ENCODE results near the gene MSH5.

MSH5 gene

DNA sequence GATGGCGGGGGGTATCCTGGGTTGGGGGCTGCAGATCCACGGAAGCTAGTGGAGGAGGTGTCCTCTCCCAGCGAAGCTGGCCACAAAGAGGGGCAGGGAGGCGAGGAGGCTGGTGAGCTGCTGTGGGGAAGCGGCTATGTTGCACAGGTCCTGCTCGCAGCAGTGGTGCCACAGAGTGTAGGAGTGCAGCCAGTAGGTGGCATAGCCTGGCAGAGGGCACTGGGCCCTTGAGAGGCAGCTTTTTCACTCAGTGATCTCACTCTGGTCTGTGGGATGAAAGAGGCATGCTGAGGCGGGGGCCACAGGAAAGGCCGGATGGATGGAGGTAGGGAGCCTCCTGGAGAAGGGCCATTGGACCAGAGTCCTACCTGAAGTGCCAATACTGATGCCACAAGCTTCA, 27.5 kb upstream of the MSH5 start:
- no peak for DNase-seq (ENCODE audit: low read depth in 1 of 2, low spot score in 1 of 2)

DNA sequence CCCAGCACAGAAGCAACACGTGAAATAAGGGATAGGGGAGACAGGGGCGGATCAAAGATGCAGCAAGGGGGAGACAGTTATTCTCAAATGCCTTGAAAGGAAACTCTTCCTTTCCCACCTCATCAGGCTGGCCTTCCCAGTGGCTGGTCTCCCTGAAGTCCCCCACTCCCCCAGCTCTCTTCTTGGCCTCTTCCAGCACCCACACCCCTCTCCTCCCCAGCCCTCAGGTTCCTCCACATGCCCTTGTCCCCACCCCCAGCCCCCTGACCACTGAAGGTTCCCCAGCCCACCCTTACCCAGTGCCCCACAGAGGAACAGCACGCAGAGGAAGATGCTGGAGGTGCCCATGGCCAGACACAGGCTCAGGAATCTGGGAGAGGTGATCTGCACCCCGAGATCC, 26.3 kb upstream of the MSH5 start:
- DNase-seq (ENCODE audit: low read depth in 1 of 2, low spot score in 1 of 2): no peak

DNA sequence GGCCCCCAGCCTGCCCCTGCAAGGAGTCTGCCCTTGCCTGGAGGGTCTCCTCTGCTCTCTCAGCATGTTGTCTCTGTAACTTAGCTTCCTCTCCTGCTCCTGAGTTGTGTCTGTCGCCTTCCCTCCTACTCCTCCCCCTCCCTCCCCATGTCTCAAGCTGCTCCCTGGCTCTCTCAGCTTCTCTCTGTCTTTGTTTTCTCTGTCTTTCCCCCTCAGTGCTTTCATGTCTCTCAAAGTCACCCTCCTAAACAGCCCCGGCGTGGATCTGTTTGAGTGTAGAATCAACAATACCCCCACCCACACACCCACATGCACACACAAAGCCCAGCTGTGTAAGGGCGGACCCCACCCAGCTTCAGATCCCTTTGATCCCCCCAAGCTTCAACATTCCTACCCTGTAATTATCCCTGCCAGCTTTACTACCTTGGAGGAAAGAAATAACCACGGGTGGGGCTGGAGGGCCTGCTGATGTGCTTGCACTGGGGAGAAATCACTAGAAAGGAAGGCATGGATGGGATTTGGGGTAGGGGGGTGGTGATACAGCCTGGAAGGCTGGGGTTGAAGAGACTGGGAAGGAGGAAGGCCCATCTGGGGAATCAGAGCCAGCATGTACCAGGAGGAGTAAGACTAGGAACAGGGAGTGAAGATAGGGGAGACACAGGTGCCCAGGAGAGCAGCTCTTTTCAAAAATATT, 25.7 kb upstream of the MSH5 start:
- no peak for DNase-seq (ENCODE audit: low read depth in 1 of 2, low spot score in 1 of 2)

DNA sequence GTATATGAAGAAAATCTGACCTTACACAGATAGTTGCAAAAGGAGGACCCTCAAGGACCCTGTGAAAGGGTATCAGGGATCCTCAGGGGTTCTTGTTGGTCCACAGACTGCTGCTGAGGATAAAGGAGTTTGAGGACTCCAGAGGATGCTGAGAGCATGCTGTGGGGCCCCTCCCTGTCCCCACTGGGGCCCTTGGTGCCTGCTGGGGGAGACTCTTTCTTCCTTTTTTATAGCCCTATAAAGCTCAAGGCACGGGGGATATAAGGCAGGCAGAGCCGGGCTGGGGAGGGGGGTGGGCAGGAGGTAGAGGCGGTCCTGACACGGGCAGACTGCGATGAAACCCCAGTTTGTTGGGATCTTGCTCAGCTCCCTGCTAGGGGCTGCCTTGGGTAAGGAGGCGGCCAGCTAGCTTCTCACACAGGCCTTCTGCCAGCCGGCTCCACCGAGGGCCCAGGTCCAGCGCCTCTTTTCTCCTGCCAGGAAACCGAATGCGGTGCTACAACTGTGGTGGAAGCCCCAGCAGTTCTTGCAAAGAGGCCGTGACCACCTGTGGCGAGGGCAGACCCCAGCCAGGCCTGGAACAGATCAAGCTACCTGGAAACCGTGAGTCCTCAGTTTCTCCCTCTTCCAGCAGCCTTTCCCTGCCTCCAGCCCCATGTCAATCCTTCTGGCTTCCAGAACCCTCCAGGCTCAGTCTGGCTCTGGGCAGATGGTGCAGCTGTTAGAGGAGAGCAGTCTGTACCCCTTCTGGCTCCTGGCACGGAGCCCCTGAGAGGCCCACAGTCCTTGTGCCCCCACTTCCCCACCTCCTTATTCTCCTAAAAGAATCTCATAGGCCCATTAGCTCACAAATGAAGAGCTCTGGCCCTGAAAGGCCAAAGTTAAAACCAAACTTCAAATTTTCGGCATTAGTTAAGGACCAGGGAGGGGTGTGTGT, 24.5 kb upstream of the MSH5 start, which contains the start of gene LY6G6D:
TSS of gene LY6G6D (plus strand) at position 327 of the 937 bp plus-strand sequence. CDS start at position 335, 8 bp downstream.
- no peak for DNase-seq (ENCODE audit: low read depth in 1 of 2, low spot score in 1 of 2)

DNA sequence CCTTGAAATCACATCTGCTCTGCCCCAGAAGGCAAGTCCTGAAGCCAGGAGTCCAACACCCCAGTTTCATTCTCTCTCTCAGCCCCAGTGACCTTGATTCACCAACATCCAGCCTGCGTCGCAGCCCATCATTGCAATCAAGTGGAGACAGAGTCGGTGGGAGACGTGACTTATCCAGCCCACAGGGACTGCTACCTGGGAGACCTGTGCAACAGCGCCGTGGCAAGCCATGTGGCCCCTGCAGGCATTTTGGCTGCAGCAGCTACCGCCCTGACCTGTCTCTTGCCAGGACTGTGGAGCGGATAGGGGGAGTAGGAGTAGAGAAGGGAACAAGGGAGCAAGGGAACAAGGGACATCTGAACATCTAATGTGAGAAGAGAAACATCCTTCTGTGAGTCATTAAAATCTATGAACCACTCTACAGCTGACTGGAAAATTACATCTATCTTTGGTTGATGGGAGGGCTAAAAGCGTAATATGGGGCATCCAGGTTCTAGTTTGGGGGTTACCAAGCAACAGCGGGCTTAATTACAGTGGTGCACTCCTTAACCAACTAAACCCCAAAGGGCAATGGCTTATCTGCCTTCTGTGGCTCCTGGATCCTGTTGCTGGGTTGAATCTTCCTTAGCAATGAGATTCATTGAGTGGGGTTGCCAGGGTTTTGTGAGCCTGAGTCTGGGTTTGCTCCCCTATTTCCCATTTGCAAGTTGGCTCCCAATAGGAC, 22.1 kb upstream of the MSH5 start:
- DNase-seq (ENCODE audit: low read depth in 1 of 2, low spot score in 1 of 2): no peak

DNA sequence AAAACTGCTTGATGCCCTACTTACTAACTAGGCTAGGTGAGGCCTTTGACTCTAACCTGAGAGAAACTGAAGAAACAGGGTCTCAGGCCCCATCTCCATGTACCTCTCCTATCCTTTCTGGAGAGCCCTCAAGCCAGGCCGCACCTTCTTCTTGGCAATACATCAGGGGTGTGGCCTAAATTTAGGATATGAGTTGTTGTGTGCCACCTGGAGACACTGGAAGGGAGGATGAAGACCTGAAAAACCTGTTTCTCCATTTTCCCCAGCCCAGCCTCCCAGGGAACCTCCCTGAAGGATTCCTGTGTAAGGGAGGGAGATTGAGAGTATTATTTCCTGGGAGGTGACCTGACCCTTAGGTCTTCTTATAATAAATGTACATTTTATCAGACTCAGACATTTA, 21.5 kb upstream of the MSH5 start:
- DNase-seq (ENCODE audit: low read depth in 1 of 2, low spot score in 1 of 2): no peak

DNA sequence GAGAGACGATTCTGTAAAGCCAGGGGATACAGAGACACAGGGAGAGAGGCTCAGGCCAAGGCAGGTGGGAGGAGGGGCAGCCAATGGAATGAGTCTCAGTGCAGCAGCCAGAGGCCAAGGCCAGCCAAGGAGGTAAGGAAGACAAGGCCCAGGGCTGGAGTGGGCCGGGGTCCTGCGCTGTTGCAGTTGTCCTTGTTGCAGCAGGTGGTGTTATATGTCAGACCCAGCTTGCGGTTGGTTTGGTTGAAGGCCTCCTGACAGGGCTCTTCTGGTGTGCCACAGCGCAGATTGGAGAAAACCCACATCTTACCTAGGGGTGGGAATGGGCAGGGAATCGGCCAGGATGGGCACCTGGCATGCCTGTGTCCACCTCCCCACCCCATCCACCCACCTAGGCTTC, 20.8 kb upstream of the MSH5 start:
- DNase-seq (ENCODE audit: low read depth in 1 of 2, low spot score in 1 of 2): no peak

DNA sequence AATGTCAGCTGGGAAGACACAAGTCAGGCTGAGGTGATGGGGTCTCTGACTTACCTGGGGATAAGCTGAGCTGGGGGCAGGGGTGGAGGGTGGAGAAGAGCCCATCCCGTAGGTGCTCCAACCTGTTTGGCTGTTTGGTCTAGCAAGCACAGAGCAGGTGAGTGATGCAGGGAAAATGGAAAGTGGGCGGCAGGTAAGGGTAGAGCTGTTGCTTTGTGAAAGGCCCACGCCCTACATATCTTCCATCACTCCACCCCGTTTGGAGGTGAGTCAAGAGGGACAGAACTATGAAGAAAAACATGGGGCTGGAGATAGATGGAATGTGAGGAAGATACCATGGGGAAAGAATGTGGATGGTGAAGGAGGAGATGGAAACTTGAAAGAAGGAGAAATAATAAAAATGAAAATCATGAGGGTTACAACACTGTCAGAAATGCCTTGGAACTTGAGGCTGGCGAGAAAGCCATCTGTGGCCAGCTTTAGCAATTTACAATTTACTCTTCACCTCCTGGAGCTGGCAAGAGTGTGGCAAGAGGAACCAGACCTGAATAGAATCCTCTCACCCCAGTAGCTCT, 19.5 kb upstream of the MSH5 start:
- no peak for DNase-seq (ENCODE audit: low read depth in 1 of 2, low spot score in 1 of 2)

DNA sequence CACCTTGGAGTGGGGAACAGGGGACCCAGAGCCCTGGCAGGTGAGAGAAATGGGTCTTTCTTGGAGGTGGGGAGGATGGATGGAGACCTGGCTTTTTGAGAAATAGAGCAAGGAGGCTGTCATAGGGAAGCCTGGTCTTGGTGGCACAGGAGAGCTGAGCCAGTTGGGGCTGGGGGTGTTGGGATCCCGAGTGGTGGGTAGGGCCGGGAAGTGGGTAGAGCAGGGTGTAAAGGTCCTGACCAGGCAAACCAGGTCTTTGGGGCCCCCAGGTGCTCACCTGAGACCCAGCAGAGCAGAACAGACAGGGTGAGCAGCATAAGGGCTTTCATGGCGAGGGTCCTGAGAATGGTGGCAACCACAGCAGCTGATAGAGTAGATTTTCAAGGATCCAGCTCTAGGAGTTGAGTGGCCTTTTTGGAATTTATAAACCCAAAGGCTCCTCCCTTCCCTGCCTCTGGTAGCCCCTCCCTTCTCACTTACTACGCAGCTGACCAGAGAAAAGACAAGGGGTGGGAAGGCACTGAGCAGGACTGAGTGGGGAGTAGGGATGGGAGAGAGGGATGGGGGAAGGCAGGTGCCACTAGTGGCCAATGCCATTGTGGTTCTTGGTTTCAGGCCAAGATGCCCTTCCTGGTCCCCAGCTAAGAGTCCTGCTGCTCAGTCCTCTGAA, 18.3 kb upstream of the MSH5 start, which contains the start of gene LY6G6C:
TSS of gene LY6G6C (minus strand) at position 396 of the 670 bp plus-strand sequence. CDS start at position 329, 67 bp downstream.
- DNase-seq (ENCODE audit: low read depth in 1 of 2, low spot score in 1 of 2): no peak

DNA sequence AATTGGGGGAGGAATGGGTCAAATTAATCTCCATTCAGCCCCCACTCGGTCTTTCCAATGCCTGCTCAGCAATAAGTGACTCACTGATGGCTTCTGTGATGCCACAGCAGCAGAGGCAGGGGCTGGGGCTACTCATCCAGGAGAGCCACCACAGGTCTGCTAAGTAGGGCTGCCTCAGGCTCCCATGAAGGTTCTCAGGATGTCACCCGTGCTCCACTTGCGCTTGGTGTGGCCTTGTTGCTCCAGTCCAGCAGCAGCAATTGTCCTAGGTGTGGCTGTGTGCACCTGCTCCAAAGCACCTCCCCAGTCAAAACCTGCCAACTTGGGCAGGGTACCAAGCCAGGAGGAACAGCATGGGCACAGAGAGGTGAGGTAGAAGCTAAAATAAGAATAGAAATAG, 17.6 kb upstream of the MSH5 start:
- DNase-seq (ENCODE audit: low read depth in 1 of 2, low spot score in 1 of 2): no peak

DNA sequence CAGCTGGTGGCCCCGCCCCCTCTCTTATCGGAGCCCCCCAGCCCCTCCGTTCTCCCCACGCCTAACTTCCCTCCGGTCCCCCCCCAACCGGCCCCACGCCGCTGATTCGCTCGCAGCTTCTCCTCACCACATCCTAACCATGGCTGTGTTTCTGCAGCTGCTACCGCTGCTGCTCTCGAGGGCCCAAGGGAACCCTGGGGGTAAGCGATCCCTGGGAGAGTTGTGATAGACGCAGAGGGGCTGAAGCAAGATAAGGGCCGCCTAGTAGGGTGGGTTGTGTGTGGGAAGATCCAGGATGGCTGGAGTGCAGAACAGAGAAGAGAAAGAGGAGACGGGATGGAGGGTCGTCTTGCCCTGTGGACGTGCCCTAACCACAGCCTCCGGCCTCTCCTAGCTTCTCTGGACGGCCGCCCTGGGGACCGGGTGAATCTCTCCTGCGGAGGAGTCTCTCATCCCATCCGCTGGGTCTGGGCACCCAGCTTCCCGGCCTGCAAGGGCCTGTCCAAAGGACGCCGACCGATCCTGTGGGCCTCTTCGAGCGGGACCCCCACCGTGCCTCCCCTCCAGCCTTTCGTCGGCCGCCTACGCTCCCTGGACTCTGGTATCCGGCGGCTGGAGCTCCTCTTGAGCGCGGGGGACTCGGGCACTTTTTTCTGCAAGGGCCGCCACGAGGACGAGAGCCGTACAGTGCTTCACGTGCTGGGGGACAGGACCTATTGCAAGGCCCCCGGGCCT, 16.4 kb upstream of the MSH5 start, which contains the start of gene MPIG6B:
TSS of gene MPIG6B (plus strand) at position 129 of the 735 bp plus-strand sequence. CDS start at position 140, 11 bp downstream.
- no peak for DNase-seq (ENCODE audit: low read depth in 1 of 2, low spot score in 1 of 2)

DNA sequence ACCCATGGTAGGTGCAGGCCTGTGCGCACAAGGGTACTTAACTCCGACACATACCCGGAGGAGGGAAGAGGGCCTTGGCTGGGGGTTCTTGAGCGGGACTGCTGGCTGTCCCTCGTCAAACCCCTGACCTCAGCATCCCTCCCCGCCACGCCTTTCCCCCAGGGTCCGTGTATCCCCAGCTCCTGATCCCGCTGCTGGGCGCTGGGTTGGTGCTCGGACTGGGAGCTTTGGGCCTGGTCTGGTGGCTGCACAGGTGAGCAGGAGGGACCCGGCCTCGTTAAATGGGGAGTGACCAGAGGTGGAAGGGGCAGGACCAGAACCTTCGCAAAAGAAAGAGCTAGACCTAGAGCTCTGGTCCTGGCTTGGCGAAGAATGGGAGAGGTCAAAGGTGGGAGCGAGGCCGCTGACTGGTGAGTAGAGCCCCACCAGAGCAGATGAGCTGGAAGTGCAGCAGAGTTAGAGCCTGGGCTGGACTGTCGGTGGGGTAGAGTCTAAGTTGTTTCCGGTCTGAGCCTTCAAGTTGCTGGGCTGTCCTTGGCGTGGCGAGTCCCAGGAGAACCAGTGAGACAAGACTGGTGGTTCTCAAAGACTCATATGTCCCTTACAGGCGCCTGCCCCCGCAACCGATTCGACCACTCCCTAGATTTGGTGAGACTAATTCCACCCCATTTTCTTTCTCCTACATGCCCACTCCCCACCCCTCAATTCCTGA, 15.7 kb upstream of the MSH5 start:
- DNase-seq (ENCODE audit: low read depth in 1 of 2, low spot score in 1 of 2): no peak

DNA sequence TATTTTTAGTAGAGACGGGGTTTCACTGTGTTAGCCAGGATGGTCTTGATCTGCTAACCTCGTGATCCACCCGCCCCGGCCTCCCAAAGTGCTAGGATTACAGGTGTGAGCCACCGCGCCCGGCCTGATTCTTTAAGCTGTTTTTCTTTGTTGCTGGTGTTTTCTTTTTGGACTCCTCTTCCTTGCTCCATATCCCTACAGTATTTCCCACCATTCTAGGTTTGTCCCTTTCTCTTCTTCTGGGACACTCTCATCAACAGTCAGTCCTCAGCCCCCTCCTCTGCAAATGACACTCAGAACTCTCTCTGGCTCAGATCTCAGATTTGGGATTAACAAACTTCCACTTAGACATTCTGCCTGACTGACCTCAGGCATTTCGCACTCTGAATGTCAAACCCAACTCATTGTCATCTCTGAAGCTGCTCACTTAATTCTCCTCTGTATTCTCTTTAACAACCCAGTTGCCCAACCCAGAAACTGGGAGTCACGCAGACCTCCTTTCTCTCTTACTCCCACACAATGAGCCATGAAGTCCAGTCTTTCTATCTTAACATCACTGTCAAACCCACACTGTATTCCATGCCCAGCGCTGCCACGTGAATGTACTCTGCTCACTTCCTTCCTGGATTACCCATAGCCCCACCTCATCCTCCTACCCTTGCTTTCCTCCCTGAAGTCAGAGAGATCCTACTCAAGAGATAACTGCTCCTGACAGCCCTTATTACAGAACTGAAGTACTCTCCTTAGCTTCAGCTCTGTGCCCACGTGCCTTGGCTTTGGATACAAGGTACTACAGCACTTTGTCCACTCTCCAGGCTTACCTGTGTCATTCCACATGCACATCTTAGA, 14.1 kb upstream of the MSH5 start:
- no peak for DNase-seq (ENCODE audit: low read depth in 1 of 2, low spot score in 1 of 2)

DNA sequence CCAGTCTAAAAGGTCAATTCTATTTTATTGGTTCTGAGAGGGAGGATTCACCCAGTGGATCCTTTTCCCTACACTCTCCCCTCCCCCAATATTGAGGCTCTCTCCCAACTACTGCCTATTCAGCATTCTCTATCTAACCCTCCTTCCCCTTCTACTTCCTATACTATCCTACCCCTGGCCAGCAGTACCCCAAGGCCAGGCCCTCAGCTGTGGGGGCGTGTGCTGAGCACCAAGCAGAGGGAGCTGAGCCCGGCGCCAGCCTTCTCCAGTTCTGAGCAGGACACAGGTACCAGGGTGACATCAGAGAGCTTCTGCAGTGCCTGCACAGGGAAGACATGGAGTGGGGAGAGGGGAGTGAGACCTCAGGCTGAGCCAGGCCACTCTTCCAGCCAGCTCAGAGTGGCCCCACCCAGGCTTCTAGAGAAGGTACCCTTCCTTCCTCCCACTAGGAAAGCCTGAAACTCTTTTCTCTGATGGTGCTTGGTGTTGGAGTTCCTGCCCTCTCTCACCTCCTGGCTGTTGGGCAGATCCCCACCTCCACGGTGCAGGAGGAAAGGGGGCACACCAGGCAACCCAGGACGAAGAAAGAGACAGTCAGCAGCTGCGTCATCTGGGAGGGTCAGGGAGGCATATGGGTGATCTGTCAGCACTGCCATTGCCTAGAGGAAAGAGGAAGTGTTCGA, 12.6 kb upstream of the MSH5 start:
- no peak for DNase-seq (ENCODE audit: low read depth in 1 of 2, low spot score in 1 of 2)

DNA sequence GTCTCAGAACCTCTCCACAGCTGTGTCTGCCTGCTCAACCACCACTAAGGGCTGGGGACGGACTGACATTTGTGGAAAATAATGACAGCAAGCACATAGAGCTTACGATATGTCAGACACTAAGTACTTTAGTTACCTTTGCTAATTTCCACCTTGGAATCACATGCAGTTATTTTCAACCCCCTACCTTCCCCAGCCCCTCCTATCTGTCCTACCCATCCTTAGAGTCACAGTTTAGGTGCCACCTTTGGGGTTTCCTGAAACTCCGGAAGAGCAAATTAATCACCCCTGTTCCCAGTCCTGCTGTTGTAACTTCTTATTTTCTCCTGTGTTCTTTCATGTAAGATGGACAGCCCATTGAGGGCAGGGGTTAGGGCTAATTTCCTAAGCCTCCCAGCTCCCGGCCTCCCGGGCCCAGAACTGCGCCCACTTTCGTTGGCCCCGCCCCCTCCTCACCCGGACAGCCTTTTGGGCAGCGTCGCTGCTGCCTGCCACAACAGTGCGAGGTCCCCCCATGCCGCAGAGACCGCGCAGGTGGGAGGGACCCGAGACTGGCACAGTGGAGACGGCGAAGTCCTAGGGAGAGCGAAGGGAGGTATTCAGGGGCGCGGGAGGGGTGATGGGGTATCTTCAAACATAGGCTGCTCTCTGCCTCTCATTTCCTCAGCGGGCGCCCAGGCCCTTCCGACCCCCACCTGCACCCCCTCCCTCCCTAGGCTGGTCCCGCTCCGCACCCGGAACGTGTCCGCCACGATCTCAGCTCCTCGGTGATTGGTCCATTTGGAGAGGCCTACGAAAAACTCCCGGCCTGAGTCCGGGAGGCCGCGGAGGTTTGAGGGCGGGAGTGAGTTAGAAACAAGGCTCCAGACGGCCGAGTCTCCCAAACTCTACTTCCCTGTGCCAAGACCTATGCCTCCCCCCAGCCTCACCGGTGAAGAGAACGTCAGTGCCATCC, 11.8 kb upstream of the MSH5 start:
- DNase-seq (ENCODE audit: low read depth in 1 of 2, low spot score in 1 of 2): no peak

DNA sequence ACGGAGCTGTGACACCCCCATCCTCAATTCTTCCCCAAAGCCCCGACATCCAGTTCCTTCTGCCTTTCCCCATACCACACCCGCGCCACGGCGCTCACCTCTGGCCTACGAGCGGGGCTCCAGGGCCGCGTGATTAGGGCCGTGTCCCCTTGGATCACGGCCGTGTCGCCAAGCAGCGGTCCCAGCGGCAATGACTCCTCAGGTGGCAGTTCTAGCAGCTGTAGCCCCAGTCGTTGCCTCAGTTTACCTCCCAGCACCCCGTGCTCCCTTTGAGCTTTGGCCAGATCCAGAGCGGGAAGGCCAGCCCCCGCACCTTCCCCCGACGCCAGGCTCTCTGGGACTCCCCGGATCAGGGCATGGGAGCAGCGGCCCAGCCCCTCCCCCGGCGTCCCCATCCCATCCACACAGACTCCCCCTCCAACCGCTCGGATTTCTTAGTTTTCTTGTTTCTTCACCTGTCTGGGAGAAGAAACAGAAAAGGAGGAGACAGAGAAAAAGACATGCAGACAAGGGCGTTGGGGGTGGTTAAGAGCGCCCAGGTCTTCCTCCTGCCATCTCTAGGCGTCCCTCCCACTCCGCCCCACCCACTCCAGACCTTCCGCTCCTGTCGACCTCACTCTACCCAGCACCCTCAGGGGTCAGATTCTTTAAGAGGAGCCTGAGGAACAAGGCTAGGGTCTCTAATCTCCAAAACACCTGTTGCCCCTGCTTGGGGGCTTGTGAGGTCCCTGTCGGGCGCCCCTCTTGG, 10.9 kb upstream of the MSH5 start, which contains the start of gene DDAH2:
TSS of gene DDAH2 (minus strand) at position 533 of the 748 bp plus-strand sequence. CDS start at position 395, 138 bp downstream.
- DNase-seq (ENCODE audit: low read depth in 1 of 2, low spot score in 1 of 2): no peak
